GM23248 (cell line): ENCODE results near the gene ACP2. TPM values are rescaled to one million over a fixed set of nuclear protein-coding genes. Genes with fewer than 3 reads are reported as not detected.
A peak's percentile ranks its signal among the peaks of the same experiment; 100 is the strongest.

ENCODE experiments used
- DNase-seq: peaks from one replicate; pipeline ENCODE4 v3.0.0-alpha.2; 2015
- H2AFZ ChIP-seq: fragments of 200-600 bp; sonication (generic); 2 replicates; pipeline ENCODE4 v1.6.1; 2016; ENCODE audit warnings: antibody characterized with exemption
- H3F3A ChIP-seq: fragments of 200-600 bp; sonication (generic); 2 replicates; pipeline ENCODE4 v1.6.1; 2016; ENCODE audit warnings: mild to moderate bottlenecking, antibody characterized with exemption, mixed run types; ENCODE audit not compliant: insufficient read depth
- H3K27ac ChIP-seq: fragments of 200-600 bp; sonication (generic); 2 replicates; pipeline ENCODE4 v1.5.1; 2016; ENCODE audit warnings: mild to moderate bottlenecking
- H3K27me3 ChIP-seq: fragments of 200-600 bp; sonication (generic); replicated peaks from 2 replicates; pipeline ENCODE4 v1.6.1; 2016; ENCODE audit warnings: mild to moderate bottlenecking; ENCODE audit not compliant: insufficient read depth
- H3K36me3 ChIP-seq: fragments of 200-600 bp; sonication (generic); 2 replicates; pipeline ENCODE4 v1.6.1; 2016; ENCODE audit warnings: low read depth, mild to moderate bottlenecking
- H3K4me1 ChIP-seq: fragments of 200-600 bp; sonication (generic); 2 replicates; pipeline ENCODE4 v1.6.1; 2016; ENCODE audit warnings: mild to moderate bottlenecking; ENCODE audit not compliant: insufficient read depth
- H3K4me2 ChIP-seq: fragments of 200-600 bp; sonication (generic); one replicate; pipeline ENCODE4 v1.6.1; 2016; ENCODE audit warnings: mild to moderate bottlenecking; ENCODE audit not compliant: unreplicated experiment
- H3K4me3 ChIP-seq: fragments of 200-600 bp; sonication (generic); 2 replicates; pipeline ENCODE4 v1.5.1; 2016; ENCODE audit warnings: mild to moderate bottlenecking
- H3K79me2 ChIP-seq: fragments of 200-600 bp; sonication (generic); 2 replicates; pipeline ENCODE4 v1.6.1; 2016; ENCODE audit warnings: mild to moderate bottlenecking; ENCODE audit not compliant: insufficient read depth
- H3K9ac ChIP-seq: fragments of 200-600 bp; sonication (generic); 2 replicates; pipeline ENCODE4 v1.6.1; 2016; ENCODE audit warnings: mild to moderate bottlenecking
- H3K9me2 ChIP-seq: fragments of 200-600 bp; sonication (generic); 2 replicates; pipeline ENCODE4 v1.6.1; 2016; ENCODE audit warnings: mixed run types, mild to moderate bottlenecking, moderate library complexity; ENCODE audit not compliant: insufficient read depth
- H3K9me3 ChIP-seq: fragments of 200-600 bp; sonication (generic); one replicate; pipeline ENCODE4 v1.6.1; 2017; ENCODE audit warnings: low read depth
- H4K20me1 ChIP-seq: fragments of 200-600 bp; sonication (generic); 2 replicates; pipeline ENCODE4 v1.6.0; 2016; ENCODE audit not compliant: insufficient read depth
- EZH2 ChIP-seq: fragments of 200-600 bp; sonication (generic); IDR thresholded peaks from 2 replicates; pipeline ENCODE4 v1.6.1; 2018; ENCODE audit warnings: antibody characterized with exemption, mild to moderate bottlenecking; ENCODE audit not compliant: insufficient read depth, poor library complexity, severe bottlenecking
- EZH2phosphoT487 ChIP-seq: fragments of 200-600 bp; sonication (generic); IDR thresholded peaks from 2 replicates; pipeline ENCODE4 v1.6.1; 2018; ENCODE audit warnings: antibody characterized with exemption, moderate library complexity, mild to moderate bottlenecking, low read depth; ENCODE audit not compliant: insufficient read depth
- WGBS, 2 experiments: methylation state at CpG; one replicate each; pipeline ENCODE4 v1.1.6; 2015 to 2017; ENCODE audit warnings: low lambda C conversion rate in 2 of 2, low coverage in 1 of 2; ENCODE audit errors: missing lambda C conversion rate in 2 of 2; 5-methylcytosine and 5-hydroxymethylcytosine counted together
- in situ Hi-C: fragments of 300-500 bp; cut with MboI; formaldehyde crosslinking; loops from 2 replicates; pipeline ENCODE4 v1.15.0; 2020
- polyA plus RNA-seq: library from polyadenylated mRNA; unstranded; fragments of >200 nt; fragmentation: Nextera tagmentation; extraction: Ambion mirVana; gene quantifications from 2 replicates; pipeline ENCODE4 v1.2.1, GENCODE V29; 2016
- total RNA-seq: library from RNA; depleted of rRNA; stranded (reverse); fragments of >200 nt; shearing (Covaris generic); gene quantifications from 2 replicates; pipeline ENCODE4 v1.2.3, GENCODE V29; 2014

Gene ACP2
- total and polyA plus RNA-seq, 2 experiments from 2014 or later, result 29.0 to 48.4 TPM

DNA sequence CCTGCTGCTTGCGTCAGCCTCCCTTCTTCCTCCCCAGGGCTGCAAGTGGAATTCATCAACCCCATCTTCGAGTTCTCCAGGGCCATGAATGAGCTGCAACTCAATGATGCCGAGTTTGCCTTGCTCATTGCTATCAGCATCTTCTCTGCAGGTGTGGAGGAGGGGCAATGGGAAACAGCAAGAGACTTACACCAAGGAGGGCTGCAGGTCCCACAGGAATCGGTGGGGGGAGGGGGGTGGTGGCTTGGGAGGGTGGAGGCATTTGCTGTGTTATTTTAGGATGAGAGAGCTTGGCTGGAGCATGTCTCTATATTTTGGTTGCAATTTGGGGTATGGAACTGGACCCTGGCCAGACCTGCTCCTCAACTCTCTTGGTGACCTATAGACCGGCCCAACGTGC lies 19.3 kb upstream of the ACP2 start:
- H4K20me1 ChIP-seq, result peaks cover 3% of the 10 kb centered on the region; the same call in 1 of the 2 replicates
- H2AFZ ChIP-seq, result no peak overlapping the region
- 65 to 73% methylated on average over 6 of the region's 6 CpGs for WGBS, 2 experiments
- H3K4me3 ChIP-seq, result no peak overlapping the region
- H3K9me3 ChIP-seq, result no peaks in the 10 kb centered on the region
- H3F3A ChIP-seq, result peaks cover 29% of the 10 kb centered on the region
- H3K36me3 ChIP-seq, result no peaks in the 10 kb centered on the region
- H3K27ac ChIP-seq, result no peak overlapping the region
- H3K9ac ChIP-seq, result no peak overlapping the region
- no peak for TF ChIP-seq EZH2phosphoT487
- TF ChIP-seq EZH2, result no peak
- no peak for DNase-seq
- no peaks in the 10 kb centered on the region for H3K9me2 ChIP-seq
- H3K79me2 ChIP-seq, result peaks cover 24% of the 10 kb centered on the region
- in situ Hi-C loops, result no loop called here
- H3K27me3 ChIP-seq, result no peaks in the 10 kb centered on the region
- H3K4me2 ChIP-seq, result no peak overlapping the region
- peaks cover 36% of the 10 kb centered on the region for H3K4me1 ChIP-seq

DNA sequence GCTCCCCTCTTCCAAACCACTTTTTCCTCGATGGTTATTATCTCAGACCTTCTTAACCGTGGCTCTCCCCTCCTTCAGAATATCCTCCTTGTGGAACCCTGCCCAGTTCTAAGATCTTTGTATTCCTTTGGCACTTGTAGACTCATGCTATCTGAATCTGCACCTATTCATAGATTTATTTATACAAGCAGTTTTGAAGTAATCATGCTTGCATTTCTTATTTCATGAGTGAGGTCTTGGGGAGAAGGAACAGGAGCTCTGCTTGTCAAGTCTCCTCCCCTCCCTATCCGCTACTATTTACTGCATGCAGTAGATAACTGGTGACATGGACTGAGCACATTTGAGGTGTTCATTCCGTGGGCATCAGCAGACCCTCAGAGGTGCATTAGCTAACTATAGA lies 15.9 kb upstream of the ACP2 start:
- no peaks in the 10 kb centered on the region for H4K20me1 ChIP-seq
- no peak for DNase-seq
- in situ Hi-C loops, result no loop called here
- H3K4me3 ChIP-seq, result no peak overlapping the region
- H3K27me3 ChIP-seq, result no peaks in the 10 kb centered on the region
- H3K4me1 ChIP-seq, result peaks cover 23% of the 10 kb centered on the region
- H3K36me3 ChIP-seq, result no peaks in the 10 kb centered on the region
- H3K79me2 ChIP-seq, result no peaks in the 10 kb centered on the region
- no peaks in the 10 kb centered on the region for H3K9me3 ChIP-seq
- TF ChIP-seq EZH2 (no peak), EZH2phosphoT487 (no peak)
- H3K4me2 ChIP-seq, result peak overlapping the region; percentile 50
- H2AFZ ChIP-seq, result no peak overlapping the region
- H3F3A ChIP-seq, result peaks cover 15% of the 10 kb centered on the region
- WGBS, 2 experiments, result 80 to 85% methylated on average over 4 of the region's 4 CpGs
- no peak overlapping the region for H3K27ac ChIP-seq
- no peaks in the 10 kb centered on the region for H3K9me2 ChIP-seq
- H3K9ac ChIP-seq, result no peak overlapping the region

DNA sequence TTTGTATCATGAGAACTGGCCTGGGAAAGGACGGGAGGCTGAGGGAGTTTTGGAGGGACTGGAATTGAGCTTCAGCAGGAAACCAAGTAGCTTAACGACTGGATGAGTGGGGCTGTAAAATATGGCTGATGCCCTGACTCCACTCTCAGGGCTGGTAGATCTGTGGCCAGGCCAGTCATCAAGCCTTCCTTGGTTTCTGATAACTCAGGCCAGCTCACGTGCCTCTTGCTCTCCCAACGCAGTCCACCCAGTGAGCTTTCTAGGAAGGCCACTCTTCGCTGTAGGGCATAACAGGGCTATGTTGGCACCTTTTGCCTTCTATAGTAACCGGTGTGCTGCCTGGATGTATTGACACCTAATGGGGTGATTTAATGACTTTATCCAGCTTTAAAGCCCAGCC lies 15.5 kb upstream of the ACP2 start:
- in situ Hi-C loops, result no loop called here
- 89 to 90% methylated on average over 6 of the region's 6 CpGs for WGBS, 2 experiments
- TF ChIP-seq EZH2phosphoT487, result no peak
- no peak for TF ChIP-seq EZH2
- no peak overlapping the region for H3K27ac ChIP-seq
- H4K20me1 ChIP-seq, result no peaks in the 10 kb centered on the region
- H3K9me3 ChIP-seq, result no peaks in the 10 kb centered on the region
- H3F3A ChIP-seq, result peaks cover 15% of the 10 kb centered on the region
- H3K4me2 ChIP-seq, result no peak overlapping the region
- no peak overlapping the region for H2AFZ ChIP-seq
- peaks cover 22% of the 10 kb centered on the region for H3K4me1 ChIP-seq
- no peaks in the 10 kb centered on the region for H3K36me3 ChIP-seq
- no peaks in the 10 kb centered on the region for H3K9me2 ChIP-seq
- no peaks in the 10 kb centered on the region for H3K27me3 ChIP-seq
- no peaks in the 10 kb centered on the region for H3K79me2 ChIP-seq
- no peak overlapping the region for H3K4me3 ChIP-seq
- no peak for DNase-seq
- H3K9ac ChIP-seq, result no peak overlapping the region

DNA sequence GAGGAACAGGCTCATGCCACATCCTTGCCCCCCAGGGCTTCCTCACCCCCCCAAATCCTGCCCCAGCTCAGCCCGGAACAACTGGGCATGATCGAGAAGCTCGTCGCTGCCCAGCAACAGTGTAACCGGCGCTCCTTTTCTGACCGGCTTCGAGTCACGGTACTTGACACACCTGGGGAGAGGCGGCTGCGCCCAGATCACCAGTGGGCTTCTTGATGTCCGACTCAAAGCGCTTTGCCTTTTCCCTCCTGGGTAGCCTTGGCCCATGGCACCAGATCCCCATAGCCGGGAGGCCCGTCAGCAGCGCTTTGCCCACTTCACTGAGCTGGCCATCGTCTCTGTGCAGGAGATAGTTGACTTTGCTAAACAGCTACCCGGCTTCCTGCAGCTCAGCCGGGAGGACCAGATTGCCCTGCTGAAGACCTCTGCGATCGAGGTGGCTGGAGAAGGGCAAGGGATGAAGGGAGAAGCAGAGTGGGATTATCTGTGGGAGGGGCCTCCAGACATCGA lies 12.7 kb upstream of the ACP2 start:
- Histone ChIP-seq H3K9me2 (no peaks in the 10 kb centered on the region), H3K4me1 (peaks cover 23% of the 10 kb centered on the region), H4K20me1 (no peaks in the 10 kb centered on the region), H3K4me3 (no peak overlapping the region), H3K36me3 (no peaks in the 10 kb centered on the region), H2AFZ (no peak overlapping the region), H3K27ac (no peak overlapping the region), H3F3A (peaks cover 10% of the 10 kb centered on the region), H3K9ac (no peak overlapping the region), H3K4me2 (no peak overlapping the region), H3K27me3 (no peaks in the 10 kb centered on the region), H3K79me2 (no peaks in the 10 kb centered on the region), H3K9me3 (no peaks in the 10 kb centered on the region)
- DNase-seq, result no peak
- TF ChIP-seq EZH2phosphoT487 (no peak), EZH2 (no peak)
- in situ Hi-C loops, result no loop called here
- WGBS, 2 experiments, result 86 to 91% methylated on average over 22 of the region's 22 CpGs

DNA sequence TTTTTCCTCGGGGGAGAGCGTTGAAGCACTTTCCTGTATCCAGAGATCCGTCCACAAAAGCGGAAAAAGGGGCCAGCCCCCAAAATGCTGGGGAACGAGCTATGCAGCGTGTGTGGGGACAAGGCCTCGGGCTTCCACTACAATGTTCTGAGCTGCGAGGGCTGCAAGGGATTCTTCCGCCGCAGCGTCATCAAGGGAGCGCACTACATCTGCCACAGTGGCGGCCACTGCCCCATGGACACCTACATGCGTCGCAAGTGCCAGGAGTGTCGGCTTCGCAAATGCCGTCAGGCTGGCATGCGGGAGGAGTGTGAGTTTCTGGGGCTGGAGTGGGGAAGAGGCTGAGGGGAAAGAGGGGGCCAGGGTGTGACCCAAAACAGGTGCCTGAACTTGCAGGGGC lies 11.8 kb upstream of the ACP2 start:
- Histone ChIP-seq H4K20me1 (no peaks in the 10 kb centered on the region), H3K36me3 (no peaks in the 10 kb centered on the region), H3K27ac (no peak overlapping the region), H3K9me2 (no peaks in the 10 kb centered on the region), H3K9me3 (no peaks in the 10 kb centered on the region), H3K4me1 (peaks cover 20% of the 10 kb centered on the region), H3F3A (peaks cover 4% of the 10 kb centered on the region), H2AFZ (no peak overlapping the region), H3K4me3 (no peak overlapping the region), H3K27me3 (no peaks in the 10 kb centered on the region), H3K4me2 (no peak overlapping the region), H3K9ac (no peak overlapping the region), H3K79me2 (no peaks in the 10 kb centered on the region)
- in situ Hi-C loops, result no loop called here
- no peak for TF ChIP-seq EZH2phosphoT487
- no peak for TF ChIP-seq EZH2
- 86 to 90% methylated on average over 19 of the region's 19 CpGs for WGBS, 2 experiments
- no peak for DNase-seq
